Neural progenitor cell (in vitro differentiated cells): ENCODE data around the gene MTNR1A.

Experiments
- CTCF ChIP-seq: fragments of 200-600 bp; sonication (generic); IDR thresholded peaks from 2 replicates; pipeline ENCODE4 v1.5.1; 2017; ENCODE audit warnings: antibody characterized with exemption, mild to moderate bottlenecking
- EZH2phosphoT487 ChIP-seq: fragments of 200-600 bp; sonication (generic); IDR thresholded peaks from 2 replicates; pipeline ENCODE4 v1.6.1; 2017; ENCODE audit warnings: antibody characterized with exemption

- no peak for TF ChIP-seq CTCF
- no peak for TF ChIP-seq EZH2phosphoT487
Measured at GRCh38 chr4:186586205-186586604, 30.8 kb upstream of the MTNR1A start.
